Mesendoderm (in vitro differentiated cells): ENCODE measurements around the gene IQCM.
"Not testable (repeated sequence)": the region's sequence is repeated elsewhere in the genome, so short reads cannot be mapped to it uniquely, and the experiment has no call there.

ENCODE experiments used
- DNase-seq: peaks from one replicate; pipeline ENCODE4 v3.0.0; 2013
- H2AK5ac ChIP-seq: 2 replicates; pipeline ENCODE4 v1.6.1; 2013; ENCODE audit warnings: low read length, inconsistent platforms
- H2BK120ac ChIP-seq: 2 replicates; pipeline ENCODE4 v1.6.1; 2013; ENCODE audit warnings: low read depth, mild to moderate bottlenecking, low read length, moderate library complexity, mixed read lengths
- H2BK15ac ChIP-seq: replicated peaks from 2 replicates; pipeline ENCODE4 v1.6.1; 2013; ENCODE audit warnings: low read depth, mild to moderate bottlenecking, moderate library complexity
- H2BK5ac ChIP-seq: 2 replicates; pipeline ENCODE4 v1.6.1; 2013; ENCODE audit warnings: low read length, inconsistent platforms
- H3K18ac ChIP-seq: 2 replicates; pipeline ENCODE4 v1.6.1; 2013; ENCODE audit warnings: mild to moderate bottlenecking, low read length, mixed read lengths
- H3K23ac ChIP-seq: one replicate; pipeline ENCODE4 v1.6.1; 2013; ENCODE audit warnings: low read length
- H3K27ac ChIP-seq: 2 replicates; pipeline ENCODE4 v1.5.1; 2013; ENCODE audit warnings: low read depth, mild to moderate bottlenecking, inconsistent platforms, low read length, moderate library complexity
- H3K27me3 ChIP-seq: 2 replicates; pipeline ENCODE4 v1.6.1; 2013; ENCODE audit warnings: low read length, control low read depth, mild to moderate bottlenecking, inconsistent platforms; ENCODE audit not compliant: insufficient read depth, poor library complexity
- H3K36me3 ChIP-seq: 2 replicates; pipeline ENCODE4 v1.6.1; 2013; ENCODE audit warnings: low read length, inconsistent platforms; ENCODE audit not compliant: control insufficient read depth, insufficient read depth
- H3K4ac ChIP-seq: one replicate; pipeline ENCODE4 v1.6.1; 2013; ENCODE audit warnings: low read depth, mild to moderate bottlenecking, low read length, moderate library complexity
- H3K4me1 ChIP-seq: 2 replicates; pipeline ENCODE4 v1.6.1; 2013; ENCODE audit warnings: low read depth, low read length, inconsistent platforms; ENCODE audit not compliant: control insufficient read depth
- H3K4me2 ChIP-seq: 2 replicates; pipeline ENCODE4 v1.6.1; 2013; ENCODE audit warnings: low read length
- H3K4me3 ChIP-seq: 2 replicates; pipeline ENCODE4 v1.5.1; 2013; ENCODE audit warnings: mild to moderate bottlenecking, low read length
- H3K56ac ChIP-seq: one replicate; pipeline ENCODE4 v1.6.1; 2013; ENCODE audit warnings: low read length
- H3K79me1 ChIP-seq: 2 replicates; pipeline ENCODE4 v1.6.1; 2013; ENCODE audit warnings: low read length, inconsistent platforms
- H3K79me2 ChIP-seq: 2 replicates; pipeline ENCODE4 v1.6.1; 2013; ENCODE audit warnings: mild to moderate bottlenecking, low read length; ENCODE audit not compliant: control insufficient read depth, insufficient read depth
- H3K9ac ChIP-seq: 2 replicates; pipeline ENCODE4 v1.6.1; 2013; ENCODE audit warnings: low read length, inconsistent platforms
- H4K5ac ChIP-seq: one replicate; pipeline ENCODE4 v1.6.1; 2013; ENCODE audit warnings: low read length
- H4K8ac ChIP-seq: one replicate; pipeline ENCODE4 v1.6.1; 2013; ENCODE audit warnings: low read depth, mild to moderate bottlenecking, control low read depth, low read length, moderate library complexity
- WGBS: extraction: QIAGEN DNeasy Blood & Tissue Kit; methylation state at CpG from one replicate; pipeline ENCODE4 v1.1.7; 2013; ENCODE audit warnings: low lambda C conversion rate, missing lambda C conversion rate; ENCODE audit not compliant: insufficient coverage; ENCODE audit errors: extremely low coverage; 5-methylcytosine and 5-hydroxymethylcytosine counted together

Gene IQCM

GRCh38 chr4:149349541-149349940 lies 466.1 kb downstream of the IQCM start:
- Histone ChIP-seq H3K56ac (no peak overlapping the region), H3K4me3 (no peak overlapping the region), H3K79me2 (no peaks in the 10 kb centered on the region), H3K18ac (no peak overlapping the region), H2BK5ac (no peak overlapping the region), H4K5ac (no peak overlapping the region), H3K36me3 (no peaks in the 10 kb centered on the region), H3K4me1 (no peaks in the 10 kb centered on the region), H3K23ac (no peak overlapping the region), H3K4me2 (no peak overlapping the region), H3K9ac (no peak overlapping the region), H3K79me1 (no peaks in the 10 kb centered on the region), H4K8ac (no peak overlapping the region), H3K27me3 (no peaks in the 10 kb centered on the region), H3K4ac (no peak overlapping the region), H3K27ac (no peak overlapping the region), H2BK15ac (no peak overlapping the region), H2AK5ac (no peak overlapping the region), H2BK120ac (no peak overlapping the region)
- no peak for DNase-seq

- H3K23ac ChIP-seq: no peak overlapping the region
- no peak overlapping the region for H3K4me3 ChIP-seq
- no peak overlapping the region for H3K9ac ChIP-seq
- H2BK15ac ChIP-seq: no peak overlapping the region
- H3K18ac ChIP-seq: no peak overlapping the region
- no CpG with 5 or more reads among the region's 3 CpGs for WGBS
- no peak overlapping the region for H3K4ac ChIP-seq
- H3K56ac ChIP-seq: no peak overlapping the region
- H3K4me2 ChIP-seq: no peak overlapping the region
- H3K36me3 ChIP-seq: no peaks in the 10 kb centered on the region
- H3K4me1 ChIP-seq: no peaks in the 10 kb centered on the region
- H3K27me3 ChIP-seq: no peaks in the 10 kb centered on the region
- no peak overlapping the region for H2AK5ac ChIP-seq
- no peak for DNase-seq
- H3K27ac ChIP-seq: no peak overlapping the region
- H2BK5ac ChIP-seq: no peak overlapping the region
- H4K8ac ChIP-seq: no peak overlapping the region
- no peaks in the 10 kb centered on the region for H3K79me1 ChIP-seq
- H4K5ac ChIP-seq: no peak overlapping the region
- H2BK120ac ChIP-seq: no peak overlapping the region
- no peaks in the 10 kb centered on the region for H3K79me2 ChIP-seq
Measured at GRCh38 chr4:149347139-149347538, 468.5 kb downstream of the IQCM start.

DNA sequence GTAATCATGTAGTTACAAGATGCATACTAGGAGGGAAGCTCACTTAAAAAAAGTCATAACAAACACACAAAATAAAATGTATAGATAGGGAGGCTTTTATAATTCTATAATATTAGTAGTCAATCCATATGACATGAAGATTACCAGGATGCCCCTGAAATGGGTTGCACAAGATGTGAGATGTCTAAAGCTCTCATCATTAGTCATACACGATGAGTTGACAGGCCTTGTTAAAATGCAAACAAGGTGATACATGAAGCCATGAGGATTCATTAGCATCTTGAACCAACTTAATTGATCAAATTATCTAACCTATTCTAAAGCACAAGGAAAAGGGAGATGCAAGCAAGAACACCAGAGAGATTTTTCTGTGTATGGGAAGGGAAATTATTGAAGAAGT lies 470.2 kb downstream of the IQCM start:
- no peak overlapping the region for H3K4me3 ChIP-seq
- H3K4me2 ChIP-seq: no peak overlapping the region
- H3K36me3 ChIP-seq: no peaks in the 10 kb centered on the region
- H3K79me1 ChIP-seq: no peaks in the 10 kb centered on the region
- H3K4ac ChIP-seq: no peak overlapping the region
- no peak overlapping the region for H3K23ac ChIP-seq
- H2BK5ac ChIP-seq: no peak overlapping the region
- no peak overlapping the region for H3K9ac ChIP-seq
- H3K79me2 ChIP-seq: no peaks in the 10 kb centered on the region
- no peaks in the 10 kb centered on the region for H3K4me1 ChIP-seq
- H2BK120ac ChIP-seq: no peak overlapping the region
- H3K27ac ChIP-seq: no peak overlapping the region
- no peak overlapping the region for H3K18ac ChIP-seq
- no CpG with 5 or more reads among the region's 1 CpG for WGBS
- H3K56ac ChIP-seq: no peak overlapping the region
- no peak overlapping the region for H4K5ac ChIP-seq
- DNase-seq: no peak
- H2BK15ac ChIP-seq: no peak overlapping the region
- no peak overlapping the region for H4K8ac ChIP-seq
- H3K27me3 ChIP-seq: no peaks in the 10 kb centered on the region
- H2AK5ac ChIP-seq: no peak overlapping the region

DNA sequence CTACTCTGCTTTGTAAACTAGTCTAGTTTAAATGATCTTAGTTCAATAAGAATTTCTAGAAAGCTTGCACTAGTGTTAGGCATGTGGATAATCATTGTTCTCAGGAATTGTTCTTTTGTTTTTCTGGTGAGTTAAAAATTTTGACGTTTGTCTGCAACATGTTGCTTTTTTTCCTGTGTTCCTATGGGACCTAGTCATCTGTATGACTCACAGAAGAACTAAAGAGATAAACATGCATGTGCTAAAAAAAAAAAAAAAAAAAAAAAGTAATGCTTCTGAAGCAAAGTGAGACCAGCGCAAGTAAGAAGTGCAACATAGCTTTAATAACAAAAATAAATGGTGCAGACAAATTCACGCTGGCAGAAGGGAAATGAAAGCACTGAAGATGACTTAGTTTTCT lies 471.2 kb downstream of the IQCM start:
- Histone ChIP-seq H4K8ac (no peak overlapping the region), H3K27ac (no peak overlapping the region), H3K4me3 (no peak overlapping the region), H2AK5ac (no peak overlapping the region), H3K4ac (no peak overlapping the region), H3K4me2 (no peak overlapping the region), H2BK5ac (no peak overlapping the region), H2BK15ac (no peak overlapping the region), H2BK120ac (no peak overlapping the region), H3K18ac (no peak overlapping the region), H3K23ac (no peak overlapping the region), H3K27me3 (no peaks in the 10 kb centered on the region), H4K5ac (no peak overlapping the region), H3K79me1 (no peaks in the 10 kb centered on the region), H3K56ac (no peak overlapping the region), H3K79me2 (no peaks in the 10 kb centered on the region), H3K9ac (no peak overlapping the region), H3K4me1 (no peaks in the 10 kb centered on the region), H3K36me3 (no peaks in the 10 kb centered on the region)
- no peak for DNase-seq
- no CpG with 5 or more reads among the region's 3 CpGs for WGBS

GRCh38 chr4:149343614-149344013 lies 472.0 kb downstream of the IQCM start:
- Histone ChIP-seq H3K27me3 (no peaks in the 10 kb centered on the region), H3K23ac (no peak overlapping the region), H4K5ac (no peak overlapping the region), H3K4ac (no peak overlapping the region), H3K9ac (no peak overlapping the region), H3K27ac (no peak overlapping the region), H3K4me1 (no peaks in the 10 kb centered on the region), H3K4me3 (no peak overlapping the region), H2AK5ac (no peak overlapping the region), H3K79me2 (no peaks in the 10 kb centered on the region), H3K56ac (no peak overlapping the region), H3K79me1 (no peaks in the 10 kb centered on the region), H2BK120ac (no peak overlapping the region), H2BK15ac (no peak overlapping the region), H4K8ac (no peak overlapping the region), H2BK5ac (no peak overlapping the region), H3K4me2 (no peak overlapping the region), H3K36me3 (no peaks in the 10 kb centered on the region), H3K18ac (no peak overlapping the region)
- no peak for DNase-seq

GRCh38 chr4:149341117-149341516 lies 474.5 kb downstream of the IQCM start:
- DNase-seq, H2BK15ac ChIP-seq: not testable (repeated sequence)
- WGBS: no CpG with 5 or more reads among the region's 5 CpGs

More at GRCh38 chr4:149341117-149341516, 474.5 kb downstream of the IQCM start:
- not testable (repeated sequence) for H3K4ac ChIP-seq, H3K27ac ChIP-seq, H2AK5ac ChIP-seq, H4K5ac ChIP-seq, H3K4me1 ChIP-seq, H3K9ac ChIP-seq, H3K27me3 ChIP-seq, H3K36me3 ChIP-seq, H3K18ac ChIP-seq, H3K79me2 ChIP-seq, H4K8ac ChIP-seq, H2BK5ac ChIP-seq, H3K23ac ChIP-seq, H2BK120ac ChIP-seq, H3K4me3 ChIP-seq, H3K4me2 ChIP-seq, H3K79me1 ChIP-seq, H3K56ac ChIP-seq
